Left ventricle myocardium inferior (tissue), 1 donor: ENCODE data around the gene TMEFF1. TPM values are rescaled to one million over a fixed set of nuclear protein-coding genes. Genes with fewer than 3 reads are reported as not detected.
A peak's percentile ranks its signal among the peaks of the same experiment; 100 is the strongest.

Source experiments
- DNase-seq: peaks from one replicate; pipeline ENCODE4 v3.0.0-alpha.2; 2020
- H3K27ac ChIP-seq: fragments of 200-600 bp; replicated peaks from 2 replicates; pipeline ENCODE4 v1.8.0; 2021
- H3K27me3 ChIP-seq: fragments of 200-600 bp; 2 replicates; pipeline ENCODE4 v1.8.0; 2021; ENCODE audit warnings: low read depth
- H3K36me3 ChIP-seq: fragments of 200-600 bp; 2 replicates; pipeline ENCODE4 v1.8.0; 2021
- H3K4me1 ChIP-seq: fragments of 200-600 bp; 2 replicates; pipeline ENCODE4 v1.8.0; 2021
- H3K4me3 ChIP-seq: fragments of 200-600 bp; 2 replicates; pipeline ENCODE4 v1.8.0; 2021; ENCODE audit warnings: mild to moderate bottlenecking, moderate library complexity
- H3K9me3 ChIP-seq: fragments of 200-600 bp; replicated peaks from 2 replicates; pipeline ENCODE4 v1.8.0; 2021
- intact Hi-C: fragments of 100-400 bp; cut with micrococcal nuclease; formaldehyde crosslinking; loops from one replicate; pipeline ENCODE4 v1.11.0; 2022
- total RNA-seq: library from RNA; stranded (reverse); fragmentation: NEBNext Ultra II Directional; extraction: Animal tissue kit (Norgen Biotek cat#: 25700); gene quantifications from one replicate; pipeline ENCODE4 v1.2.1, GENCODE V29; 2021
- TF ChIP-seq, protein P1 (sequence below): fragments of 200-600 bp; IDR thresholded peaks from 2 replicates; pipeline ENCODE4 v1.8.0; 2021; ENCODE audit warnings: antibody characterized with exemption, mild to moderate bottlenecking, borderline replicate concordance
- donor health status: DM: no; HTN: yes; CAD: no; lungs with severe emphysema.

Gene TMEFF1
- total RNA-seq, 1 donor from 2014 or later: not detected

GRCh38 chr9:100485196-100485595 lies 12.2 kb downstream of the TMEFF1 start:
- Histone ChIP-seq H3K9me3 (no peaks in the 10 kb centered on the region), H3K27me3 (no peaks in the 10 kb centered on the region), H3K4me1 (no peaks in the 10 kb centered on the region), H3K36me3 (no peaks in the 10 kb centered on the region), H3K27ac (no peak overlapping the region), H3K4me3 (no peak overlapping the region)
- DNase-seq: no peak
- TF ChIP-seq, protein P1, sequence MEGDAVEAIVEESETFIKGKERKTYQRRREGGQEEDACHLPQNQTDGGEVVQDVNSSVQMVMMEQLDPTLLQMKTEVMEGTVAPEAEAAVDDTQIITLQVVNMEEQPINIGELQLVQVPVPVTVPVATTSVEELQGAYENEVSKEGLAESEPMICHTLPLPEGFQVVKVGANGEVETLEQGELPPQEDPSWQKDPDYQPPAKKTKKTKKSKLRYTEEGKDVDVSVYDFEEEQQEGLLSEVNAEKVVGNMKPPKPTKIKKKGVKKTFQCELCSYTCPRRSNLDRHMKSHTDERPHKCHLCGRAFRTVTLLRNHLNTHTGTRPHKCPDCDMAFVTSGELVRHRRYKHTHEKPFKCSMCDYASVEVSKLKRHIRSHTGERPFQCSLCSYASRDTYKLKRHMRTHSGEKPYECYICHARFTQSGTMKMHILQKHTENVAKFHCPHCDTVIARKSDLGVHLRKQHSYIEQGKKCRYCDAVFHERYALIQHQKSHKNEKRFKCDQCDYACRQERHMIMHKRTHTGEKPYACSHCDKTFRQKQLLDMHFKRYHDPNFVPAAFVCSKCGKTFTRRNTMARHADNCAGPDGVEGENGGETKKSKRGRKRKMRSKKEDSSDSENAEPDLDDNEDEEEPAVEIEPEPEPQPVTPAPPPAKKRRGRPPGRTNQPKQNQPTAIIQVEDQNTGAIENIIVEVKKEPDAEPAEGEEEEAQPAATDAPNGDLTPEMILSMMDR: no peak
- intact Hi-C loops: no loop called here

GRCh38 chr9:100486479-100487176 lies 13.7 kb downstream of the TMEFF1 start:
- Histone ChIP-seq H3K9me3 (no peaks in the 10 kb centered on the region), H3K27ac (no peak overlapping the region), H3K27me3 (no peaks in the 10 kb centered on the region), H3K4me1 (no peaks in the 10 kb centered on the region), H3K4me3 (no peak overlapping the region), H3K36me3 (no peaks in the 10 kb centered on the region)
- intact Hi-C loops: no loop called here
- no peak for DNase-seq
- TF ChIP-seq, protein P1: no peak

DNA sequence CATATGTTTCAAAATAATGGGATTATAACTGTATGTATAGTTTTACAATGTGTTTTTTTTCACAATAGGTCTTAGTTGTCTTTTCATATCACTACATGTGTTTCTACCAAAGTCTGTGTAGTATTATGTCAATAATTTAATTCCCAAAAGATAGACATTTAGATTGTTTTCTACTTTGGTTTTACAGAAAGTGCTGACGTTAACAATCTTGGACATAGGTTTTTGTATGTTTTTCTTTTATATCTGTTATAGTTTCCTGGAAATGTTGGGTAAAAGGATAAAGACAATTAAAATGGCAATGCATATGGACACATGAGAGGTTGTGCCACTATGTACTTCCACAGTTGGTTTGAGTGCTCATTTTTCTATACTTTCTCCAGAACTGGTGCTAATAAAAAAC lies 15.2 kb downstream of the TMEFF1 start:
- intact Hi-C loops: no loop called here

GRCh38 chr9:100489836-100490235 lies 16.9 kb downstream of the TMEFF1 start:
- no peaks in the 10 kb centered on the region for H3K27me3 ChIP-seq
- no peak overlapping the region for H3K27ac ChIP-seq
- intact Hi-C loops: no loop called here
- DNase-seq: no peak
- H3K4me3 ChIP-seq: no peak overlapping the region
- TF ChIP-seq, protein P1: no peak
- H3K9me3 ChIP-seq: no peaks in the 10 kb centered on the region
- no peaks in the 10 kb centered on the region for H3K36me3 ChIP-seq
- no peaks in the 10 kb centered on the region for H3K4me1 ChIP-seq

More for the DNA sequence above, 15.2 kb downstream of the TMEFF1 start:
- Histone ChIP-seq H3K4me3 (no peak overlapping the region), H3K27ac (no peak overlapping the region), H3K4me1 (no peaks in the 10 kb centered on the region), H3K36me3 (no peaks in the 10 kb centered on the region), H3K9me3 (no peaks in the 10 kb centered on the region), H3K27me3 (no peaks in the 10 kb centered on the region)
- DNase-seq: no peak
- TF ChIP-seq, protein P1: no peak

DNA sequence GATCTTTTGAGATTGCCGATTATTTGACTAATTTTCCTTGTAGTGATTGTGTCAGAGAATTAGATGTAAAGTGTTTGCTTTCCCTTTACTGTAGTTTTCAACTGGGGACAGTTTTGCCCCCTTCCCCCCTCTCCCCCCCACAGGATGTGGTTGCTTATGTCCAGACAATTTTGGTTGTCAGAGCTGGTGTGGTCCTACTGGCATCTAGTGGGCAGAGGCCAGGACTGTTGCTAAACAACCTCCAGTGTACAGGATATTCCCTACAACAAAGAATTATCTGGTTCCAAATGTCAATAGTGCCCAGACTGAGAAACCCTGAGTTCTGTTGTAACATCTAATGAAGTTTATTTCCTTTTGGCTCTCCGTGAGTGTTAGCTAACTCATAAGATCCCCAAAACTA lies 20.0 kb downstream of the TMEFF1 start:
- TF ChIP-seq, protein P1: peak; percentile 39
- H3K27ac ChIP-seq: no peak overlapping the region
- no peak for DNase-seq
- H3K27me3 ChIP-seq: no peaks in the 10 kb centered on the region
- no peaks in the 10 kb centered on the region for H3K4me1 ChIP-seq
- H3K4me3 ChIP-seq: no peak overlapping the region
- no peaks in the 10 kb centered on the region for H3K36me3 ChIP-seq
- no peaks in the 10 kb centered on the region for H3K9me3 ChIP-seq
- intact Hi-C loops: no loop called here
